ENCODE results near the gene MAN1A2.
"Not testable (repeated sequence)": the region's sequence is repeated elsewhere in the genome, so short reads cannot be mapped to it uniquely, and the experiment has no call there.

Gene MAN1A2

GRCh38 chr1:117320515-117320914 is 46.7 kb upstream of the MAN1A2 start:
- no peak for DNase-seq
- TF ChIP-seq EZH2 (optimal IDR thresholded peaks at IDR 0.05; ENCODE audit: low read depth, low read length) = no peak
- TF ChIP-seq, protein P1, sequence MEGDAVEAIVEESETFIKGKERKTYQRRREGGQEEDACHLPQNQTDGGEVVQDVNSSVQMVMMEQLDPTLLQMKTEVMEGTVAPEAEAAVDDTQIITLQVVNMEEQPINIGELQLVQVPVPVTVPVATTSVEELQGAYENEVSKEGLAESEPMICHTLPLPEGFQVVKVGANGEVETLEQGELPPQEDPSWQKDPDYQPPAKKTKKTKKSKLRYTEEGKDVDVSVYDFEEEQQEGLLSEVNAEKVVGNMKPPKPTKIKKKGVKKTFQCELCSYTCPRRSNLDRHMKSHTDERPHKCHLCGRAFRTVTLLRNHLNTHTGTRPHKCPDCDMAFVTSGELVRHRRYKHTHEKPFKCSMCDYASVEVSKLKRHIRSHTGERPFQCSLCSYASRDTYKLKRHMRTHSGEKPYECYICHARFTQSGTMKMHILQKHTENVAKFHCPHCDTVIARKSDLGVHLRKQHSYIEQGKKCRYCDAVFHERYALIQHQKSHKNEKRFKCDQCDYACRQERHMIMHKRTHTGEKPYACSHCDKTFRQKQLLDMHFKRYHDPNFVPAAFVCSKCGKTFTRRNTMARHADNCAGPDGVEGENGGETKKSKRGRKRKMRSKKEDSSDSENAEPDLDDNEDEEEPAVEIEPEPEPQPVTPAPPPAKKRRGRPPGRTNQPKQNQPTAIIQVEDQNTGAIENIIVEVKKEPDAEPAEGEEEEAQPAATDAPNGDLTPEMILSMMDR (IDR thresholded peaks at IDR 0.05; ENCODE audit: low read length) = no peak
- no peak for TF ChIP-seq EZH2phosphoT487 (IDR thresholded peaks at IDR 0.05; ENCODE audit: low read length)
- H2AFZ ChIP-seq (ENCODE audit: low read length) = no peak overlapping the region
- no peaks in the 10 kb centered on the region for H3K4me1 ChIP-seq (ENCODE audit: low read length)
- H3K4me3 ChIP-seq (ENCODE audit: low read length) = no peak overlapping the region
- H3K4me2 ChIP-seq (ENCODE audit: low read depth, low read length) = no peak overlapping the region
- no peaks in the 10 kb centered on the region for H3F3A ChIP-seq (ENCODE audit: insufficient read depth, low read length)
- no peaks in the 10 kb centered on the region for H3K36me3 ChIP-seq (replicated peaks; ENCODE audit: insufficient read depth, low read length)
- no peaks in the 10 kb centered on the region for H3K27me3 ChIP-seq (replicated peaks; ENCODE audit: insufficient read depth, low read length)
- H3K9me3 ChIP-seq (replicated peaks; ENCODE audit: insufficient read depth, low read length) = no peaks in the 10 kb centered on the region
- H3K79me2 ChIP-seq (ENCODE audit: low read length) = no peaks in the 10 kb centered on the region
- H3K27ac ChIP-seq (ENCODE audit: low read length) = no peak overlapping the region
- no peaks in the 10 kb centered on the region for H4K20me1 ChIP-seq (ENCODE audit: insufficient read depth, low read length)
- no peak overlapping the region for H3K9ac ChIP-seq (ENCODE audit: low read length)
- H3K9me2 ChIP-seq (replicated peaks; ENCODE audit: insufficient read depth, low read length) = no peaks in the 10 kb centered on the region

- Histone ChIP-seq H3K36me3 (replicated peaks; ENCODE audit: insufficient read depth, low read length) (no peaks in the 10 kb centered on the region), H3K27ac (ENCODE audit: low read length) (no peak overlapping the region), H3K9me3 (replicated peaks; ENCODE audit: insufficient read depth, low read length) (no peaks in the 10 kb centered on the region), H3K4me2 (ENCODE audit: low read depth, low read length) (no peak overlapping the region), H3K4me1 (ENCODE audit: low read length) (no peaks in the 10 kb centered on the region), H4K20me1 (ENCODE audit: insufficient read depth, low read length) (no peaks in the 10 kb centered on the region), H3K79me2 (ENCODE audit: low read length) (no peaks in the 10 kb centered on the region), H3K9me2 (replicated peaks; ENCODE audit: insufficient read depth, low read length) (no peaks in the 10 kb centered on the region), H3K9ac (ENCODE audit: low read length) (no peak overlapping the region), H3K27me3 (replicated peaks; ENCODE audit: insufficient read depth, low read length) (no peaks in the 10 kb centered on the region), H3F3A (ENCODE audit: insufficient read depth, low read length) (no peaks in the 10 kb centered on the region), H2AFZ (ENCODE audit: low read length) (no peak overlapping the region), H3K4me3 (ENCODE audit: low read length) (no peak overlapping the region)
- TF ChIP-seq EZH2 (optimal IDR thresholded peaks at IDR 0.05; ENCODE audit: low read depth, low read length) (no peak), EZH2phosphoT487 (IDR thresholded peaks at IDR 0.05; ENCODE audit: low read length) (no peak)
- TF ChIP-seq, protein P1 (IDR thresholded peaks at IDR 0.05; ENCODE audit: low read length) = no peak
- DNase-seq = no peak
Observed at GRCh38 chr1:117321680-117322609, 45.3 kb upstream of the MAN1A2 start.

DNA sequence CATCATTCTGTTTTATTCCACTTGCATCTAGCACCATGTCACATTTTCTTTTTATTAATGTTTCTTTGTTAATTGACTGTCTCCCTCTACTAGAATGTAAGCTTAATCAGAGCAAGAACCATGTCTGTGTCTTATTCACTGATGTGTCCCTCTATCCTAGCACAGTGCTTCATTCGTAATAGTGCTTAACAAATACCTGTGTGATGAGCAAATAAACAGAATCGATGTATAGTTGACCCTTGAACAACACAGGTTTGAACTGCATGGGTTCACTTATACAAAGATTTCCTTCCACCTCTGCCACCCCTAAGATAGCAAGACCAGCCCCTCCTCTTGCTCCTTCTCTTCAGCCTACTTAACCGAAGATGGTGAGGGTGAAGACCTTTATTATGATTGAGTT is 42.9 kb upstream of the MAN1A2 start:
- no peaks in the 10 kb centered on the region for H3K79me2 ChIP-seq (ENCODE audit: low read length)
- DNase-seq = no peak
- H3K4me1 ChIP-seq (ENCODE audit: low read length) = no peaks in the 10 kb centered on the region
- no peak overlapping the region for H3K9ac ChIP-seq (ENCODE audit: low read length)
- H3K9me2 ChIP-seq (replicated peaks; ENCODE audit: insufficient read depth, low read length) = no peaks in the 10 kb centered on the region
- no peak overlapping the region for H3K4me2 ChIP-seq (ENCODE audit: low read depth, low read length)
- no peaks in the 10 kb centered on the region for H3F3A ChIP-seq (ENCODE audit: insufficient read depth, low read length)
- no peak overlapping the region for H3K27ac ChIP-seq (ENCODE audit: low read length)
- H3K9me3 ChIP-seq (replicated peaks; ENCODE audit: insufficient read depth, low read length) = no peaks in the 10 kb centered on the region
- H3K4me3 ChIP-seq (ENCODE audit: low read length) = no peak overlapping the region
- H3K27me3 ChIP-seq (replicated peaks; ENCODE audit: insufficient read depth, low read length) = no peaks in the 10 kb centered on the region
- no peak overlapping the region for H2AFZ ChIP-seq (ENCODE audit: low read length)
- TF ChIP-seq, protein P1 (IDR thresholded peaks at IDR 0.05; ENCODE audit: low read length) = no peak
- TF ChIP-seq EZH2 (optimal IDR thresholded peaks at IDR 0.05; ENCODE audit: low read depth, low read length) (no peak), EZH2phosphoT487 (IDR thresholded peaks at IDR 0.05; ENCODE audit: low read length) (no peak)
- no peaks in the 10 kb centered on the region for H3K36me3 ChIP-seq (replicated peaks; ENCODE audit: insufficient read depth, low read length)
- H4K20me1 ChIP-seq (ENCODE audit: insufficient read depth, low read length) = no peaks in the 10 kb centered on the region

GRCh38 chr1:117326035-117326434 is 41.2 kb upstream of the MAN1A2 start:
- H3K27ac ChIP-seq (ENCODE audit: low read length); H3K4me2 ChIP-seq (ENCODE audit: low read depth, low read length); H3K4me3 ChIP-seq (ENCODE audit: low read length); H3K79me2 ChIP-seq (ENCODE audit: low read length); H3K9me2 ChIP-seq (replicated peaks; ENCODE audit: insufficient read depth, low read length); H3K36me3 ChIP-seq (replicated peaks; ENCODE audit: insufficient read depth, low read length); H4K20me1 ChIP-seq (ENCODE audit: insufficient read depth, low read length); H3K9me3 ChIP-seq (replicated peaks; ENCODE audit: insufficient read depth, low read length); H3K27me3 ChIP-seq (replicated peaks; ENCODE audit: insufficient read depth, low read length); H3F3A ChIP-seq (ENCODE audit: insufficient read depth, low read length); H3K4me1 ChIP-seq (ENCODE audit: low read length); H2AFZ ChIP-seq (ENCODE audit: low read length); DNase-seq; H3K9ac ChIP-seq (ENCODE audit: low read length): not testable (repeated sequence)

All from MM.1S (cell line).